Aorta (tissue), 5 donors: ENCODE data around the gene SV2C. TPM values are rescaled to one million over a fixed set of nuclear protein-coding genes. Genes with fewer than 3 reads are reported as not detected.

Source experiments
- ATAC-seq: fragments of 200-7000 bp; cut with Tn5 transposase; one replicate; pipeline ENCODE4 v1.9.1; 2022; ENCODE audit warnings: moderate library complexity; ENCODE audit not compliant: low FRiP score
- DNase-seq, 2 donors: peaks; one replicate each; pipeline ENCODE4 v3.0.0-alpha.2; 2020
- H3K27ac ChIP-seq, 2 donors: one replicate each; pipeline ENCODE4 v1.5.1; 2013; ENCODE audit warnings: low read length in 2 of 2, mild to moderate bottlenecking in 2 of 2, moderate library complexity in 2 of 2, control low read depth in 1 of 2, inconsistent platforms in 1 of 2, low read depth in 1 of 2
- H3K27me3 ChIP-seq, 2 donors: one replicate each; pipeline ENCODE4 v1.6.1; 2013; ENCODE audit warnings: control low read depth in 1 of 2, low read length in 1 of 2, mild to moderate bottlenecking in 1 of 2, moderate library complexity in 1 of 2; ENCODE audit not compliant: insufficient read depth in 2 of 2, control insufficient read depth in 1 of 2
- H3K36me3 ChIP-seq, 2 donors: one replicate each; pipeline ENCODE4 v1.6.1; 2013; ENCODE audit warnings: control low read depth in 1 of 2, low read length in 1 of 2, mild to moderate bottlenecking in 1 of 2; ENCODE audit not compliant: insufficient read depth in 2 of 2, control insufficient read depth in 1 of 2
- H3K4me1 ChIP-seq, 2 donors: one replicate each; pipeline ENCODE4 v1.6.1; 2013; ENCODE audit warnings: low read length in 2 of 2, control low read depth in 1 of 2, mild to moderate bottlenecking in 1 of 2, moderate library complexity in 1 of 2; ENCODE audit not compliant: insufficient read depth in 2 of 2, control insufficient read depth in 1 of 2
- H3K4me3 ChIP-seq, 2 donors: one replicate each; pipeline ENCODE4 v1.5.1; 2013; ENCODE audit warnings: low read length in 2 of 2, control low read depth in 1 of 2, mild to moderate bottlenecking in 1 of 2
- H3K9me3 ChIP-seq: one replicate; pipeline ENCODE4 v1.6.1; 2013; ENCODE audit warnings: mild to moderate bottlenecking, low read length; ENCODE audit not compliant: control insufficient read depth
- WGBS, 2 donors: extraction: QIAGEN DNeasy Blood & Tissue Kit; methylation state at CpG; one replicate each; pipeline ENCODE4 v1.1.7; 2013; 5-methylcytosine and 5-hydroxymethylcytosine counted together
- intact Hi-C, 2 donors: fragments of 100-400 bp; cut with DNase I; formaldehyde crosslinking; loops; one replicate each; pipeline versions ENCODE4 v1.14.2 to v1.15.0; 2022
- polyA plus RNA-seq, 2 donors: library from polyadenylated mRNA; stranded (reverse); fragments of 200-250 nt; gene quantifications; one replicate each; pipeline ENCODE4 v1.2.3, GENCODE V29; 2013
- total RNA-seq, 2 donors: library from RNA; stranded (reverse); fragmentation: NEBNext Ultra II Directional; extraction: Animal tissue kit (Norgen Biotek cat#: 25700); gene quantifications; one replicate each; pipeline ENCODE4 v1.2.1, GENCODE V29; 2021
- donor health status: healthy with polysubstance abuse.
- donor health status: Bipolar disorder and iron deficiency.
- donor health status: DM: no; HTN: no; CAD: no.
- donor health status: DM: no; HTN: no; CAD: no.
- donor health status: DM: yes; HTN: yes; CAD: no.

Gene SV2C
- total and polyA plus RNA-seq, 4 donors = 0.33 TPM; not detected in 3

DNA sequence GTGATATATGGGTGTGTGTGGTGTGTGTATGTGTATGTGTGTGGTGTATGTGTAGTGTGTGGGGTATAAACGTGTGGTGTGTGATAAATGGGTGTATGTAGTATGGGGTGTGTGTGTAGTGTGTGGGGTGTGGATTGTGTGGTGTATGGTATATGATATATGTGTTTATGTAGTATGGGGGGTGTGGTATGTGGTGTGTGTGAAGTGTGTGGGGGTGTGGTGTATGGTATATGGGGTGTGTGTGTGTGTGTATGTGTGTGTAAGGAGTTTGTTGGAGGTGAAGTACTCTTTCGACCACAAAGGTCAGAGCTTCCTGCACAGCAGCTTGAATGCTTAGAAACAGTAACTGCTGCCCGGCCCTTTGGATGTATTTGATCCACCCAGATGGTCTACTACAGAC is 174.7 kb downstream of the SV2C start:
- H3K27ac ChIP-seq = no peak overlapping the region
- H3K27me3 ChIP-seq = no peaks in the 10 kb centered on the region
- intact Hi-C loops = no loop called here
- no peaks in the 10 kb centered on the region for H3K9me3 ChIP-seq
- H3K4me1 ChIP-seq = no peaks in the 10 kb centered on the region
- DNase-seq (no peak), ATAC-seq (no peak)
- 54 to 62% methylated on average over 3 of the region's 3 CpGs for WGBS, 2 donors
- H3K36me3 ChIP-seq = no peaks in the 10 kb centered on the region
- no peak overlapping the region for H3K4me3 ChIP-seq

GRCh38 chr5:76264681-76265080 is 181.5 kb downstream of the SV2C start:
- 76 to 81% methylated on average over 5 of the region's 5 CpGs for WGBS, 2 donors

GRCh38 chr5:76269259-76269931 is 186.2 kb downstream of the SV2C start:
- H3K9me3 ChIP-seq = no peaks in the 10 kb centered on the region
- no peaks in the 10 kb centered on the region for H3K27me3 ChIP-seq
- DNase-seq = no peak
- no peak for ATAC-seq
- no peaks in the 10 kb centered on the region for H3K4me1 ChIP-seq
- intact Hi-C loops = no loop called here
- 48 to 50% methylated on average over 10 of the region's 10 CpGs for WGBS, 2 donors
- no peaks in the 10 kb centered on the region for H3K36me3 ChIP-seq
- H3K4me3 ChIP-seq = no peak overlapping the region
- no peak overlapping the region for H3K27ac ChIP-seq

More at GRCh38 chr5:76264681-76265080, 181.5 kb downstream of the SV2C start:
- Histone ChIP-seq H3K9me3 (no peaks in the 10 kb centered on the region), H3K27ac (no peak overlapping the region), H3K27me3 (no peaks in the 10 kb centered on the region), H3K4me3 (no peak overlapping the region), H3K4me1 (no peaks in the 10 kb centered on the region), H3K36me3 (no peaks in the 10 kb centered on the region)
- ATAC-seq (no peak), DNase-seq (no peak)
- intact Hi-C loops = no loop called here

DNA sequence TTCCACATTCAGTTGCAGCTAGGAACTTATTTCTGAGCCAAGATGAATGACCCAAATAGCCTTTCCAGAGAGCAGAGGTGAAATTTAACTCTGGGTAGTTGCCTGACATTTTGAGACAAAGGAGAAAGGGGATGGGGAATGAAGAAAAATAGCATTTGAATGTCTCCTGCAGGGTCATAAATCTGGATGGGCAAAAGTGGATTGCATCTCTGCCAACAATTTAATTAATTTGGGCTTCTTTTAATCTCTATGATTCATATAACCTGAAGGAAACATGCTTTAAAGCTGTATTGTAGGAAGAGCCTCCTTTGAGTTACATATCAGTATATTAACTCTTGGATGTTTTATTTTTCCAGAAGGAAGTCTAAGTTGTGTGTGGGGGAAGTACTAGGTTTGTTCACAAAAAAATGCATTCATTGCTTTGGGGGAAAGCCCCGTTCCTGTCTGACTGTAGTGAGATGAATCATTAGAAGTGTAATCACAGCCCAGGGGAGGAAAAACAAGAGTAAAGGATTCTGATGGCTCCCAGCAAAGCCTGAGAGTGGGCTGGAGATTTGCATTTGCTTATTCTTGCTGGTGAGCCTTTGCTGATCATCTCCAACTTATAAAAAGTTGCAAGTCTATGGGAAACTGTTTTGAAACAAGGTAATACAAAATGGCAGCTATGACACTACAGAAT is 186.9 kb downstream of the SV2C start:
- Histone ChIP-seq H3K27me3 (no peaks in the 10 kb centered on the region), H3K4me1 (no peaks in the 10 kb centered on the region), H3K27ac (no peak overlapping the region), H3K4me3 (no peak overlapping the region), H3K9me3 (no peaks in the 10 kb centered on the region), H3K36me3 (no peaks in the 10 kb centered on the region)
- 3 to 7% methylated on average over 1 of the region's 1 CpG for WGBS, 2 donors
- intact Hi-C loops = no loop called here
- ATAC-seq (no peak), DNase-seq (no peak)

DNA sequence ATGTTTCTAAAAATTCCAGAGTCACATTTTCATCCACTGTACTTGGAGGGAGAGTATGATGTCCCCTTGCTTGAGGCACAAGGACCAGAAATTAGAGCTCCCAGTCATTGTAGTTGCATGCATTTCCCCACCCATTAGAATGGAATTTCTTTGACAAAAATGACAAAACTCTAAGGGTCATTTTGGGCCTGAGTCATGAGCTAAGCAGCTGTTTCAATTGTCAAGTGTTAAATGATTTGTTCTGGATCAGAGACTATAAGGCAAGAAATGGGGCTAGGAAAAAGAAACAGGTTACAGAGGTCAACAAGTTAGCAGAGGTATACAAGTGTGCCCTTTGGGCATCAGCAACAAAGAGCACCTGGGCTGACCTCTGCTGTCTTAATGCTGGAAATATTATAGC is 188.7 kb downstream of the SV2C start:
- Histone ChIP-seq H3K4me1 (no peaks in the 10 kb centered on the region), H3K9me3 (no peaks in the 10 kb centered on the region), H3K4me3 (no peak overlapping the region), H3K36me3 (no peaks in the 10 kb centered on the region), H3K27me3 (no peaks in the 10 kb centered on the region), H3K27ac (no peak overlapping the region)
- DNase-seq (no peak), ATAC-seq (no peak)
- intact Hi-C loops = no loop called here

DNA sequence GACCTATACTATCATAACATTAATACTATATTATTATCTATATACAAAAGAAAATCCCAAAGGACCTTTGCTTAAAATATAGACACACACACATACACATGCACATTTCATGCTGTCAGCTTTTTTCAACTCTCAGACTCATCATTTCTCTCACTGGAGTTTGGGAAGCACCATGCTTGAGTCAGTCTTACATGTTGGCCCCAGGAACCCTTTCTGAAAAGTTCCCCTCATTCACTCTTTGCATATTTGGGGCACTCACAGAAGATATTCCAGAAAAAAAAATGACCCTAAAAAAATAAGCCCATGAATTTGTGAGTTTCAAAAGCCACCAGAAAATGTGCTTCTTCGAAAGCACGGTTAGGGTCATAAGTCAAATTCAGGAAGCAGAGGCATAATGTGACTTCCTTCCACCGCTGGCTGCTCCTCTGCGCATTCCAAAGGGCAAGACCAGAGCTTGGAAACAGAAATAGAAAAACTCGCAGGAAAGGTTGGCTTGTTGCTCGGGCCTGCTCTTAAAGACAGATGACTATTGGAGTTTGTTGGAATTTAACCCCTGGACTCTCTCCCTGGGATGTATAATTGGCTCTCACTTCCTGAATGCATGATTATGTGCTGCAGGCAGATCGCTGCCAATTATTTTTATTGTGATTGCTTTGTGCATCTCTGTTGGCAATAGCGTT is 190.2 kb downstream of the SV2C start:
- H3K36me3 ChIP-seq = no peaks in the 10 kb centered on the region
- H3K4me3 ChIP-seq = no peak overlapping the region
- ATAC-seq (no peak), DNase-seq (no peak)
- H3K4me1 ChIP-seq = no peaks in the 10 kb centered on the region
- no peaks in the 10 kb centered on the region for H3K9me3 ChIP-seq
- WGBS, 2 donors = 18 to 21% methylated on average over 8 of the region's 8 CpGs
- H3K27ac ChIP-seq = no peak overlapping the region
- H3K27me3 ChIP-seq = no peaks in the 10 kb centered on the region
- intact Hi-C loops = no loop called here

GRCh38 chr5:76274571-76274970 is 191.4 kb downstream of the SV2C start:
- DNase-seq (no peak), ATAC-seq (no peak)
- no peaks in the 10 kb centered on the region for H3K27me3 ChIP-seq
- no peaks in the 10 kb centered on the region for H3K9me3 ChIP-seq
- H3K36me3 ChIP-seq = no peaks in the 10 kb centered on the region
- H3K4me1 ChIP-seq = no peaks in the 10 kb centered on the region
- intact Hi-C loops = no loop called here
- H3K4me3 ChIP-seq = no peak overlapping the region
- no peak overlapping the region for H3K27ac ChIP-seq

- Histone ChIP-seq H3K36me3 (no peaks in the 10 kb centered on the region), H3K27ac (no peak overlapping the region), H3K4me1 (no peaks in the 10 kb centered on the region), H3K9me3 (no peaks in the 10 kb centered on the region), H3K4me3 (no peak overlapping the region), H3K27me3 (no peaks in the 10 kb centered on the region)
- intact Hi-C loops = no loop called here
- ATAC-seq (no peak), DNase-seq (no peak)
Measured at GRCh38 chr5:76277736-76278135, 194.6 kb downstream of the SV2C start.

DNA sequence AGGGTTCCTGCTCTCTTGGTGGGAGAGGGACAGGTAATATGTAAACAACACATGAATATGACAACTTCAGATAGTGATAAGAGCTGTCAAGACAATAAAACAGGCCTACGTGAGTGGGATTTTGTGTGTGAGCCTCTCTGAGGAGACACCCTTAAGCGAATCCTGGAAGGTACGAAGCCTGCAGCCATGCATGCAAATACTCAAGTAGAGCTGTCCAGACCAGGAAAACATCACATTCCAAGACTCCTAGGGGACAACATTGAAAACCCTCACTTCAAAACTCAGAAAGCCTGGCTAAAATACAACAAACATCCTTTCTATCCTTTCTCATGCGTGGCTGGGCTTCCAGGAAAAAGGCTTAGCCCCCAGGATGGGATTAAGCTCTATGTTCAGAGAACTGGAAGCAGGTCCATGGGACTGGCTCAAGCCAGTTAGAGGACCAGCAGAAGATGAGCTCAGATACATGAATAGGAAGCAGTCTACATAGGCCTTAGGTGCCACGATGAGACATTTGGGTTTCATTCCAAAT is 195.1 kb downstream of the SV2C start:
- Histone ChIP-seq H3K4me3 (no peak overlapping the region), H3K9me3 (no peaks in the 10 kb centered on the region), H3K36me3 (no peaks in the 10 kb centered on the region), H3K4me1 (no peaks in the 10 kb centered on the region), H3K27ac (no peak overlapping the region), H3K27me3 (no peaks in the 10 kb centered on the region)
- DNase-seq = no peak
- no peak for ATAC-seq
- intact Hi-C loops = no loop called here
- 58 to 61% methylated on average over 5 of the region's 5 CpGs for WGBS, 2 donors
